Measurements from ENCODE around the gene LAD1. TPM values are rescaled to one million over a fixed set of nuclear protein-coding genes. Genes with fewer than 3 reads are reported as not detected.

Gene LAD1
- total RNA-seq, 1 experiment from 2014 or later = 30.1 TPM

- H3T11ph ChIP-seq (ENCODE audit: low read length) = no peak overlapping the region
Measured at GRCh38 chr1:201443747-201444146, 44.6 kb upstream of the LAD1 start.

More at GRCh38 chr1:201443747-201444146, 44.6 kb upstream of the LAD1 start:
- no peak overlapping the region for H2BK120ac ChIP-seq (ENCODE audit: low read depth, low read length, poor library complexity, severe bottlenecking)
- no peak for TF ChIP-seq CTCF (conservative IDR thresholded peaks at IDR 0.05)
- no CpG with 5 or more reads among the region's 7 CpGs for WGBS (ENCODE audit: extremely low coverage, insufficient read length, low lambda C conversion rate)
- no peak overlapping the region for H2BK20ac ChIP-seq (ENCODE audit: low read depth, low read length, poor library complexity, severe bottlenecking)
- no peaks in the 10 kb centered on the region for H3K27me3 ChIP-seq (ENCODE audit: insufficient read depth, low read length)
- H2AK5ac ChIP-seq (ENCODE audit: insufficient read length, low read length) = no peak overlapping the region
- peak; percentile 24 for DNase-seq
- no peak overlapping the region for H3K9ac ChIP-seq (ENCODE audit: extremely low read depth, insufficient read length, low read length)
- Mint-ChIP-seq H3K9me3 (peaks cover 0 to 3% of the 10 kb centered on the region in 2 experiments; a peak in 2 of 5 replicates), H3K27ac (peak overlapping the region in 1 of 3 experiments; percentile 20; a peak in 1 of 7 replicates), H3K36me3 (ENCODE audit: insufficient read depth in 1 of 3, low read depth in 3 of 3) (no peaks in the 10 kb centered on the region), H3K4me3 (no peak overlapping the region), H3K27me3 (ENCODE audit: low read depth) (peaks cover 5% of the 10 kb centered on the region), H3K4me1 (peaks cover 12 to 17% of the 10 kb centered on the region in 2 experiments)
- H3K4me2 ChIP-seq (ENCODE audit: insufficient read depth, insufficient read length, low read length) = no peak overlapping the region
- no peak overlapping the region for H3K18ac ChIP-seq (ENCODE audit: insufficient read length, low read depth, low read length)
- no peak overlapping the region for H2AFZ ChIP-seq (ENCODE audit: low read length)
- no peak overlapping the region for H3K27ac ChIP-seq (ENCODE audit: insufficient read length, low read depth, low read length)
- no peak overlapping the region for H4K8ac ChIP-seq (replicated peaks; ENCODE audit: insufficient read length, low read depth, low read length)
- H2BK12ac ChIP-seq (ENCODE audit: insufficient read length, low read depth, low read length) = no peak overlapping the region
- H3K56ac ChIP-seq (ENCODE audit: insufficient read length, low read depth, low read length) = no peak overlapping the region
- no peak overlapping the region for H3K14ac ChIP-seq (ENCODE audit: insufficient read depth, low read length)
- H3K23ac ChIP-seq (ENCODE audit: insufficient read length, low read depth, low read length) = no peak overlapping the region
- no peak overlapping the region for H3K4ac ChIP-seq (ENCODE audit: low read depth, low read length)
- H4K91ac ChIP-seq (ENCODE audit: insufficient read length, low read depth, low read length) = no peak overlapping the region
- H2BK15ac ChIP-seq (ENCODE audit: low read depth, low read length) = no peak overlapping the region
- no peaks in the 10 kb centered on the region; the same call in 1 of the 2 replicates for H3K4me1 ChIP-seq (ENCODE audit: insufficient read depth, low read length)
- no peaks in the 10 kb centered on the region for H4K20me1 ChIP-seq (ENCODE audit: control insufficient read depth, insufficient read depth, insufficient read length)
- no peak overlapping the region for H2BK5ac ChIP-seq (ENCODE audit: insufficient read length, low read length)
- no peaks in the 10 kb centered on the region for H3K79me1 ChIP-seq (ENCODE audit: insufficient read depth, low read depth, low read length, poor library complexity, severe bottlenecking)
- no peaks in the 10 kb centered on the region for H3K79me2 ChIP-seq (ENCODE audit: insufficient read depth, low read length)
- H3K23me2 ChIP-seq (ENCODE audit: insufficient read length, low read depth, low read length, poor library complexity, severe bottlenecking) = no peaks in the 10 kb centered on the region
- H4K5ac ChIP-seq (ENCODE audit: insufficient read length, low read depth, low read length) = no peak overlapping the region
- H3K9me3 ChIP-seq (ENCODE audit: control insufficient read depth, low read depth, low read length) = no peaks in the 10 kb centered on the region
